GOT3 (cell line): Measurements from ENCODE around the gene PARVB.
"Not testable (repeated sequence)": the region's sequence is repeated elsewhere in the genome, so short reads cannot be mapped to it uniquely, and the experiment has no call there.

Source experiments
- DNase-seq: peaks from one replicate; lab custom pipeline; 2025; ENCODE audit warnings: mixed read lengths; lab: John Stamatoyannopoulos, UW

The PARVB gene

GRCh38 chr22:44056649-44057048, 32.5 kb downstream of the PARVB start:
- not testable (repeated sequence) for DNase-seq

- DNase-seq = no peak
Measured at GRCh38 chr22:44057401-44057987, 33.4 kb downstream of the PARVB start.

- DNase-seq = no peak
Measured at GRCh38 chr22:44063462-44064371, 39.6 kb downstream of the PARVB start.

- DNase-seq = no peak
Measured at GRCh38 chr22:44067033-44067432, 42.9 kb downstream of the PARVB start.

- DNase-seq = no peak
Measured at GRCh38 chr22:44067901-44068300, 43.8 kb downstream of the PARVB start.

GRCh38 chr22:44068422-44069191, 44.5 kb downstream of the PARVB start:
- no peak for DNase-seq

- DNase-seq = no peak
Measured at GRCh38 chr22:44070029-44070428, 45.9 kb downstream of the PARVB start.

- DNase-seq = no peak
Measured at GRCh38 chr22:44071781-44072326, 47.8 kb downstream of the PARVB start.

GRCh38 chr22:44074337-44074984, 50.4 kb downstream of the PARVB start:
- no peak for DNase-seq

- DNase-seq = no peak
Measured at GRCh38 chr22:44075022-44075421, 50.9 kb downstream of the PARVB start.

GRCh38 chr22:44075670-44076069, 51.6 kb downstream of the PARVB start:
- DNase-seq = no peak

GRCh38 chr22:44076825-44077224, 52.7 kb downstream of the PARVB start:
- no peak for DNase-seq

GRCh38 chr22:44080936-44081861, 57.1 kb downstream of the PARVB start:
- DNase-seq = no peak

GRCh38 chr22:44082801-44083200, 58.7 kb downstream of the PARVB start:
- no peak for DNase-seq

GRCh38 chr22:44084044-44084772, 60.1 kb downstream of the PARVB start:
- DNase-seq = no peak

- DNase-seq = no peak
Measured at GRCh38 chr22:44085743-44086270, 61.7 kb downstream of the PARVB start.

GRCh38 chr22:44086271-44087088, 62.4 kb downstream of the PARVB start:
- no peak for DNase-seq

- no peak for DNase-seq
Measured at GRCh38 chr22:44087089-44087430, 63.0 kb downstream of the PARVB start.

- no peak for DNase-seq
Measured at GRCh38 chr22:44088976-44089570, 65.0 kb downstream of the PARVB start.
